ENCODE data around the gene IFI44.

Gene IFI44

DNA sequence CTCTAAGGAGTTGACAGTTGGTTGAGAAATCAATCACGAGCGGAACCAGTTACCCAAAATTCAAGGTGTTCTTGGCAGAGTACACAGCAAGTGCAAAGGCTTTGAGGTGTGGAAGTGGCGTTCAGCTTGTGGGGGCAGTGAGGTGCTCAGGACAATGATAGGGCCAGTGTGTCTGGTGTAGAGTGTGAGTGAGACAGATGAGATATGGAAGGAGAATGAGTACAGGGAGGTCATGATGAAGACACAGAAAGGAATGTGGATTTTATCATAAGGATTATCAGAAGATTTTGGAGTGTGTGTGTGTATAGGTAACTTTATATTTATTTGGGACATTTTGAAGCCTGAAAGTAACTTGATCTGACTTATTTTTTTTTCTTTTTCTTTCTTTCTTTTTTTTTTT, 40.9 kb downstream of the IFI44 start:
- TF ChIP-seq ZFX (IDR thresholded peaks at IDR 0.05; ENCODE audit: borderline replicate concordance) = no peak
- TF ChIP-seq, protein P1, sequence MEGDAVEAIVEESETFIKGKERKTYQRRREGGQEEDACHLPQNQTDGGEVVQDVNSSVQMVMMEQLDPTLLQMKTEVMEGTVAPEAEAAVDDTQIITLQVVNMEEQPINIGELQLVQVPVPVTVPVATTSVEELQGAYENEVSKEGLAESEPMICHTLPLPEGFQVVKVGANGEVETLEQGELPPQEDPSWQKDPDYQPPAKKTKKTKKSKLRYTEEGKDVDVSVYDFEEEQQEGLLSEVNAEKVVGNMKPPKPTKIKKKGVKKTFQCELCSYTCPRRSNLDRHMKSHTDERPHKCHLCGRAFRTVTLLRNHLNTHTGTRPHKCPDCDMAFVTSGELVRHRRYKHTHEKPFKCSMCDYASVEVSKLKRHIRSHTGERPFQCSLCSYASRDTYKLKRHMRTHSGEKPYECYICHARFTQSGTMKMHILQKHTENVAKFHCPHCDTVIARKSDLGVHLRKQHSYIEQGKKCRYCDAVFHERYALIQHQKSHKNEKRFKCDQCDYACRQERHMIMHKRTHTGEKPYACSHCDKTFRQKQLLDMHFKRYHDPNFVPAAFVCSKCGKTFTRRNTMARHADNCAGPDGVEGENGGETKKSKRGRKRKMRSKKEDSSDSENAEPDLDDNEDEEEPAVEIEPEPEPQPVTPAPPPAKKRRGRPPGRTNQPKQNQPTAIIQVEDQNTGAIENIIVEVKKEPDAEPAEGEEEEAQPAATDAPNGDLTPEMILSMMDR (IDR thresholded peaks at IDR 0.05) = no peak

DNA sequence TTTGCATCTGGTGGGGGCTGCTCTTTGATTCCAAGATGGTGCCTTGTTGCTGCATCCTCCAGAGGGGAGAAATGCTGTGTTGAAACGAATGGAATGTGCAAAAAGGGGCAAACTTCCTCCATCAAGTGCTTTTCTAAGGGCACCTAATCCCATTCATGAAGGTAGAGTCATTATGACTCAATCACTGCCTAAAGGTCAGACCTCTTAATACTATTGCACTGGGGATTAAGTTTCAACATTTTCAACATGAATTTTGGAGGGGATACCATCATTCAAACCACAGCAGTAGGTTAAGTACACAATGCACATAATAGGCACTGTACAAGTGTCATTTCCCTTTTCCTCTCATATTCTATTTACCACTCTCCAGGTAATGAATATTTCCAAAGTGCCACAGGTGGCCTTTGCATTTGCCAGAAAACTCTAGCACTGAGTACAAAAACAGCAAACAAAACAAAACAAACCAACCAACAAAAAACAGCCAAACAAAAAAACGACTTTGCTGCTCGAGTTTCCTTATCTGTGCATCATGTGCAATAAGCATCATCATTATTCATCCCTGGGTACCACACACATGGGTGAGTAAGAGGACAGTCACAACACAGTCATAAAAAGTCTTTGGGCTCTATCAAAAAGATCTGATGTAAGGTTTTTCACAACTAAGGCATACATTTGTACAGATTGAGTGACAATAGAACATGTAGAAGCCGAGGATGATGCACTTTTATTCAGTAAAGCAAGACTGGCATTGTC, 42.5 kb downstream of the IFI44 start:
- no peak for TF ChIP-seq ZFX (IDR thresholded peaks at IDR 0.05; ENCODE audit: borderline replicate concordance)
- TF ChIP-seq, protein P1 (IDR thresholded peaks at IDR 0.05) = no peak
- H3K27ac ChIP-seq = no peak overlapping the region

More for the DNA sequence above, 40.9 kb downstream of the IFI44 start:
- no peak overlapping the region for H3K27ac ChIP-seq

DNA sequence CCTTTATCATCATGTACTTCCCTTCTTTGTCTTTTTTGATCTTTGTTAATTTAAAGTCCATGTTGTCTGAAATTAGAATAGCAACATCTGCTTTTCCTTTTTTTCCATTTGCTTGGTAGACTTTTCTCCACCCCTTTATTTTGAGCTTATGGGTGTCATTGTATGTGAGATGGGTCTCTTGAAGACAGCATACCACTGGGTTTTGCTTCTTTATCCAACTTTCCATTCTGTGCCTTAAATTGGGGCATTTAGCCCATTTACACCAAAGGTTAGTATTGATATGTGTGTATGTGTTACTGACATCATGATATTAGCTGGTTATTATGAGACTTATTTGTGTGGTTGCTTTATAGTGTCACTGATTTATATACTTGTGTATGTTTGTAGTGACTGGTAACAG, 50.2 kb downstream of the IFI44 start:
- TF ChIP-seq ZFX (IDR thresholded peaks at IDR 0.05; ENCODE audit: borderline replicate concordance) = no peak
- TF ChIP-seq, protein P1 (IDR thresholded peaks at IDR 0.05) = no peak
- no peak overlapping the region for H3K27ac ChIP-seq

DNA sequence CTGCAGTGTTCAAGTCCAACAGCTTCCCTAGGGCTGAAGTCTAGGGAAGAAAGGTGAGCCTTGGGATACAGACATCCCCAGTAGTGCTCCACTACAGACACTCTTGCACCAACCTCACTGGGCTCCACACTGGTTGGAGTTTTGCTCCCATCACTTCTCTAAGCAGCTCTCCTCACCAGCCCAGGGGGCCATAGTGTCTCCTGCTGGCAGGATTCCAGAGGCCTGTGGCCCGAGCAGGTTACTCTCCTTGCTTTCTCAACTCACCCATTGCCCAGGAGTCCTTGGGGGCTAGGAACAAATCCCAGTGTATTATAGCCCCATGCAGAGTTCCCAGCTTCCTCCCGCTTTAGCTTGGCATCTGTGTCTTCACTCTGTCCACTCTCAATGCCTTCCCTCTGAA, 52.8 kb downstream of the IFI44 start:
- no peak for TF ChIP-seq ZFX (IDR thresholded peaks at IDR 0.05; ENCODE audit: borderline replicate concordance)
- TF ChIP-seq, protein P1 (IDR thresholded peaks at IDR 0.05) = no peak

DNA sequence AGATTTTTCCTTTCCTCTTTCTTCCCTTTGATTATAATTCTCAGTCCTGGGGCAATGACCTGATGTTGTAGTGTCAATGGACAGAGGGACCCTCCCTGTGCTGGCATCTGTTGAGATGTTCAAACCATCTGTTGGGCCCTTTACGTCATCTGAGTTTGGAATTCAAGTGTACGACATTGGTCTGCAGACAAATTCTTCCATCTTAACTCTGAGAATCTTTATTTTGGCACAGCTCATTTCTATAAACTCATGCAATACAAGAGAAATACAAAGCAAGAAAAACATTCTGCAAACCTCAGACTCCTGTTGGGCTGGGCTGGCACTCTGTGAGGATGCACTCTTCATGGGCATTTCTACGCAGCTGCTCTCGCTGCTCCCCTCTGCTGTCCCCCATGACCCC, 54.2 kb downstream of the IFI44 start:
- TF ChIP-seq, protein P1 (IDR thresholded peaks at IDR 0.05) = no peak
- TF ChIP-seq ZFX (IDR thresholded peaks at IDR 0.05; ENCODE audit: borderline replicate concordance) = no peak
- H3K27ac ChIP-seq = no peak overlapping the region

More for the DNA sequence above, 52.8 kb downstream of the IFI44 start:
- H3K27ac ChIP-seq = no peak overlapping the region

DNA sequence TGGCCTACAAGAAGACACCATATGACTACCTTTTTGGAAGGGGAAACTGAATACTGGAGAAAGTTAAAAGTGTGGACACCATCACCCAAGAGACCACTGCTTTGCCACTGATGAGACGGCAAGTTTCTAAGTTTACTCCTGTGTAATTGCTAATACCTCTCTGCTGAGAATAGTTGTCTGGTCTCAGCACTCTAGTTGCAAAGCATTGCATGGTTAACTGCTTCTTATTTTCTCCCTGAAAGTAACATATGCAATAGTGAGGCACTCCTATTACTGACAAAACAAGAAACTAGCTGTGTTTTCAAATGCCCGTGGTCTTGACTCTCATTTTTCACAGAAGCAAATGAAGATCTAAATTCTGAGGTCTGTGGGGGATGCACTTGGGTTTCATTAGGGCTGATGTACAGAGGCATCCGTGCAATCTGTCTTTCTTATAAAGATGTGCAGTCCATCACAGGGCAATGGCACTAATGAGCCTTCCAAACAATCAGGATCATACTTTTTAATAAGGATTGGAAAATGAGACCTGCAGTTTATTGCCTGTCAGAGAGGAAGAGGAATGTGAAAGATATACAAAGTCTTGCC, 62.9 kb downstream of the IFI44 start:
- TF ChIP-seq, protein P1 (IDR thresholded peaks at IDR 0.05) = no peak
- TF ChIP-seq ZFX (IDR thresholded peaks at IDR 0.05; ENCODE audit: borderline replicate concordance) = no peak
- no peak overlapping the region for H3K27ac ChIP-seq

DNA sequence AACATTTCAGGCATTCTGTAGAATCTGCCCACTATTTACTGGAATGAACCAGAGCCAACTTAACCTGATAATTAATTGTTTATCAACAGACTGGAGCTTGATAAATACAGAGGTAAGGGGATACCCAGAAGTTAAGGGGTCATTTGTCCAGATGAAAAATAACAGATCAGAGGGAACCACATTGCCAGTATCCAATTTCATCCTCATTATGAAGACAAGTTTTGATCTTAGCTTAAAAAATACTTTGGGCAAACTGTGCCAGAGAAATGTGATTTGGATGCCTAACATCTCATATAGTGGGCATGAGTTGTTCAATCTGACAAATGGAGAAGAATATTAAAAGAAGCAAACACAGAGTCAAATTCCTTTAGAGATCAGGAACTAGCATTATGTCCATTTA, 63.7 kb downstream of the IFI44 start:
- no peak overlapping the region for H3K27ac ChIP-seq
- TF ChIP-seq, protein P1 (IDR thresholded peaks at IDR 0.05) = no peak
- no peak for TF ChIP-seq ZFX (IDR thresholded peaks at IDR 0.05; ENCODE audit: borderline replicate concordance)

Measured in 22Rv1 (cell line).